Measurements from ENCODE around the gene SLC34A3. TPM values are rescaled to one million over a fixed set of nuclear protein-coding genes. Genes with fewer than 3 reads are reported as not detected.

The SLC34A3 gene
- total and polyA plus RNA-seq, 2 of the 8 experiments (the other 6 are each of a cell fraction or from before 2014, with no cell fraction given), result 0.08 TPM; not detected in 1

- Histone ChIP-seq H3K23me2 (ENCODE audit: low read depth, low read length) (peaks cover 3% of the 10 kb centered on the region; the same call in 1 of the 2 replicates), H3K9ac (replicated peaks in 1 of 4; ENCODE audit: extremely low read depth in 1 of 4, low read depth in 3 of 4, low read length in 3 of 4) (no peak overlapping the region), H3K18ac (ENCODE audit: extremely low read depth, low read length) (no peak overlapping the region), H2BK20ac (ENCODE audit: low read length) (no peak overlapping the region), H2AFZ (ENCODE audit: low read length) (no peak overlapping the region), H4K8ac (ENCODE audit: extremely low read depth, insufficient read depth, low read length) (peak overlapping the region; percentile 46; the same call in 1 of the 2 replicates), H3K9me3 (ENCODE audit: insufficient read depth in 2 of 2, low read depth in 1 of 2, low read length in 1 of 2) (no peaks in the 10 kb centered on the region), H3K4ac (replicated peaks; ENCODE audit: insufficient read length, low read depth, low read length) (no peak overlapping the region), H2BK5ac (ENCODE audit: low read depth, low read length) (no peak overlapping the region), H3K56ac (replicated peaks; ENCODE audit: insufficient read length, low read depth, low read length) (no peak overlapping the region), H3K4me3 (ENCODE audit: extremely low read depth in 1 of 4, insufficient read depth in 2 of 4, low read depth in 3 of 4, low read length in 4 of 4) (no peak overlapping the region), H3K23ac (ENCODE audit: insufficient read length) (no peak overlapping the region), H3K4me1 (replicated peaks in 1 of 4; ENCODE audit: control insufficient read depth in 3 of 4, insufficient read depth in 4 of 4, low read length in 3 of 4) (peaks cover 0 to 25% (median 8%) of the 10 kb centered on the region in 4 experiments; a peak in 6 of 7 replicates), H2BK12ac (ENCODE audit: low read depth, low read length) (no peak overlapping the region), H2BK15ac (ENCODE audit: low read length) (no peak overlapping the region), H3K27me3 (replicated peaks in 1 of 4; ENCODE audit: control insufficient read depth in 3 of 4, extremely low read depth in 1 of 4, insufficient read depth in 3 of 4, low read length in 3 of 4) (no peaks in the 10 kb centered on the region), H4K20me1 (replicated peaks in 1 of 2; ENCODE audit: control insufficient read depth in 1 of 2, insufficient read depth in 2 of 2, low read length in 2 of 2) (peaks cover 15 to 30% of the 10 kb centered on the region in 2 experiments), H3K14ac (ENCODE audit: insufficient read length) (no peak overlapping the region), H2AK5ac (ENCODE audit: low read depth, low read length) (no peak overlapping the region), H3K27ac (ENCODE audit: low read depth, low read length) (no peak overlapping the region), H3K4me2 (ENCODE audit: insufficient read depth in 1 of 2, low read depth in 2 of 2, low read length in 2 of 2) (no peak overlapping the region), H2BK120ac (replicated peaks; ENCODE audit: low read depth, low read length) (no peak overlapping the region), H3K79me1 (ENCODE audit: low read depth, low read length) (peaks cover 12% of the 10 kb centered on the region), H4K91ac (replicated peaks; ENCODE audit: insufficient read length, low read length) (no peak overlapping the region), H3K36me3 (ENCODE audit: control insufficient read depth in 2 of 4, insufficient read depth in 4 of 4, low read length in 3 of 4) (peaks cover 0 to 4% (median 1%) of the 10 kb centered on the region in 4 experiments; a peak in 2 of 8 replicates), H3K79me2 (ENCODE audit: control insufficient read depth in 1 of 2, insufficient read depth in 2 of 2, low read length in 2 of 2) (peaks cover 0 to 23% of the 10 kb centered on the region in 2 experiments; a peak in 1 of 4 replicates), H4K5ac (ENCODE audit: insufficient read length, low read depth, low read length) (no peak overlapping the region)
- POLR2A ChIA-PET (ENCODE audit: partially characterized antibody), result interaction anchor here (0.6 to 11.0 kb wide), 7 partner anchors 9 to 67 kb away, joined by 3 to 107 read pairs (median 3); partner anchors contain the start of genes NDOR1, RNF224, TMEM203 and TUBB4B
- 79% methylated on average over 2 of the region's 2 CpGs; no CpG with 5 or more reads in 1 of the 2 experiments for WGBS, 2 experiments (ENCODE audit: extremely low coverage in 1 of 2, insufficient coverage in 1 of 2, insufficient read length in 1 of 2, insufficient replicate concordance in 2 of 2, low coverage in 1 of 2, low lambda C conversion rate in 2 of 2, missing lambda C conversion rate in 1 of 2)
- FAIRE-seq, result no peak
- TF ChIP-seq SUZ12 (IDR thresholded peaks at IDR 0.05; ENCODE audit: low read length), result no peak
- CTCF ChIA-PET (ENCODE audit: partially characterized antibody), result interaction anchor here (1.1 to 14.0 kb wide), 5 partner anchors 15 to 62 kb away, joined by 3 to 204 read pairs (median 4); partner anchors contain the start of genes CYSRT1, LRRC26, RNF208 and RNF224
- no peak for DNase-seq (ENCODE audit: low read depth in 1 of 2, low spot score in 2 of 2)
Observed at GRCh38 chr9:137192859-137193258, 37.8 kb upstream of the SLC34A3 start.

Data from H1 (cell line).